ENCODE results near the gene SPEN.
"Not testable (repeated sequence)": the region's sequence is repeated elsewhere in the genome, so short reads cannot be mapped to it uniquely, and the experiment has no call there.

The SPEN gene

GRCh38 chr1:15963968-15964648, 116.6 kb downstream of the SPEN start:
- DNase-seq, result no peak

DNA sequence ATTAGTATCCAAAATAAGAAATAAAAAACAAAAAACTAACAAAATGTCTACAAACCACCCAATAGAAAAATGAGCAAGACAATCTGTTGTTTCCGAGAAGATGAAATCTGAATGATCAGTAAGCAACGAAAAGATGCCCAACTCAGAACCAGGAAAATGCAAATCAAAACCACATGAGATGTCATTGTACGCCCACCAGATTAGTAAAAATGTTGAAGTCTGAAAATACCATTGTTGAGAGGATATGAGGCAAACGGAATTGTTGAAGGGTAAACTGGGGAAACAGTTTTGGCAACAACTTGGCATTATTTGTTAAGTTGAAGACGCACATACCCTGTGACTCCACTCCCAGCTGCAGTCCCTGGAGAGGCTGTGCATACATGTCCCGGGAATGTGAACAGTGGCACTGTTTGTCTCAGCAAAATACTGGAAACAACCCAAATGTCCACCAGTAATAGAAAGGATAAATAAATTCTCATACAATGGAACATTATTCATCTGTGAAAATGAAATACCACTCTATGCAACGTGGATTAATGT, 117.8 kb downstream of the SPEN start:
- DNase-seq, result no peak

DNA sequence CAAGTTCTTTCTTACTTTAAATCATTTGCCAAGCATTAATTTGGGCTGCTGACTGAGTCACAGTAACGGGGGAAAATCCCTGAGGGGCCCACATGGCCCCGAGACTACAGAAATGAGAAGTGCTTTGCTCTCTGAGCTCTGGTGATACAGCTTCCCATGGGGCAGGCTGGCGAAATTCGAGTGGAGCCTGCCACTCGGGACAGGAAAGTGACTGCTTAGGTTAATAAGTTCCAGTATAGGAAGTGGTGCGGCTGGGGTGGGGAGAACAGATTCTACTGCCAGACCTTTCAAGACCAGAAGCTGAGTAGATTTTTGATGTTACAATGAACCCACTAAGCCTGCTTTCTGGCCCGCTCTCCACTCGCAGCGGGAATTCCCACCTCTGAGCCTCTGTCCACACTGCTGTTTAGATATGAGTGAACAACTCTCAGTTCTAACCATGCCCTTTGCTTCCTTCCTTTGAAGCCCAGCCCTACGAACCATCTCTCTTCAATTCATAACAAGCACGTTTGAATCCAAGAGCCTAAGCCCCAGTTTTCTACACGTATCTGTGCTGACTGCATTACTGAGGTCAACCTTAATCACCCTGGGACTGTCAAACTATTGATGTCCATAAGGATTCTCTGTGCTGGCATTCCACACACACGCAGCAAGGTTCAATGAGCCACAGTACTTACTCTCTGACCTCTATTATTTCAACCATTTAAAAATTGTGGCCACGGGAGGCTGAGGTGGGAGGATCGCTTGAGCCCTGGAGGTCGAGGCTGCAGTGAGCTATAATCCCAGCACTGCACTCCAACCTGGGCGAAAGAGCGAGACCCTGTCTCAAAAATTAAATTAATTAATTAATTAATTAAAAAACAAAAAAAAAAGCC, 118.8 kb downstream of the SPEN start:
- DNase-seq, result peak; percentile 87

DNA sequence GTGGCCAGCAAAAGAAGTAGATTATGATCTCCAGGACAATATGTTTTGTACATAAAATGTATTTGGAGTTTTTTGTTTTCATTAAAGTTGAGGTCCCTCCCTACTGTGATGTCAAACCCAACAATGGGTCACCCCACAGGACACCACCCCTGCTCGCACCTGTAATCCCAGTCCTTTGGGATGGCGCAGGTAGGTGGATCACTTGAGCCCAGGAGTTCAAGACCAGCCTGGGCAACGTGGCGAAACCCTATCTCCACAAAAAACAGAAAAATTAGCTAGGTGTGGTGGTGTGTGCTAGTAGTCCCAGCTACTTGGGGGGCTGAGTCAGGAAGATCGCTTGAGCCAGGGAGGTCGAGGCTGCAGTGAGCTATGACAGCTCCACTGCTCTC, 119.4 kb downstream of the SPEN start:
- DNase-seq, result no peak

- no peak for DNase-seq
Observed at GRCh38 chr1:15968172-15968571, 120.7 kb downstream of the SPEN start.

GRCh38 chr1:15969321-15969880, 121.9 kb downstream of the SPEN start:
- no peak for DNase-seq

DNA sequence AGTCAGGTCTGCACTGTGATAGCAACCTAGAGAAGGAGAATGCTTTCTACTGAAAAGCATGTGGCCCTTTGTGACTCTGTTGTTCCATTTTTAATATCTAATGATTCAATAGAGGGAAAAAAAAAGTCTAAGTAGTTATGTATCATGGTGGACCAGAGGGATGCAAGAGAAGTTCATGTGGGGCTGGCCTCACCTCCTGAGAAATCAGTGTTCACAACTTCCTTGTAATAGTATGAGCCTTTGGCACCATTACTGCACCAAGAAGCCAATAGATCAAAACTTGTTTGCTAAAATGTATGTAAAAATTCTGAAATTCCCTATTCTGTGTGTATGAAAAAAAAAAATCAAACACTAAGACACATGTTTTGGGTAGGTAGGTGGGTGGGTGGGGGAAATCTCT, 123.4 kb downstream of the SPEN start:
- DNase-seq, result no peak

- DNase-seq, result no peak
Observed at GRCh38 chr1:15972409-15972808, 124.9 kb downstream of the SPEN start.

DNA sequence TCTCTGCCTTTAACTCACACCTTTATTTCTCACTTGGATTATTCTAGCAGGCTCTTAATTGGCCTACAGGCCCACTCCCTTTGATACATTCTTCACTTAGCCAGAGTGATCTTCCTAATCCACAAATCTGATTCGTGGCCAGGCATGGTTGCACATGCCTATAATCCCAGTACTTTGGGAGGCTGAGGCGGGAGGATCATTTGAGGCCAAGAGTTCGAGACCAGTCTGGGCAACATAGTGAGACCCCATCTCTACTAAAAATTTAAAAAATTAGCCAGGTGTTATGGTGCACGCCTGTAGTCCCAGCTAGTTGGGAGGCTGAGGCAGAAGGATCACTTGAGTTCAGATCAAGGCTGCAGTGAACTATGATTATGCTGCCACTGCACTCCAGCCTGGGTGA, 126.3 kb downstream of the SPEN start:
- DNase-seq, result no peak

GRCh38 chr1:15974855-15975254, 127.3 kb downstream of the SPEN start:
- DNase-seq, result peak; percentile 56

- peak; percentile 90 for DNase-seq
Observed at GRCh38 chr1:15975358-15975804, 127.9 kb downstream of the SPEN start.

DNA sequence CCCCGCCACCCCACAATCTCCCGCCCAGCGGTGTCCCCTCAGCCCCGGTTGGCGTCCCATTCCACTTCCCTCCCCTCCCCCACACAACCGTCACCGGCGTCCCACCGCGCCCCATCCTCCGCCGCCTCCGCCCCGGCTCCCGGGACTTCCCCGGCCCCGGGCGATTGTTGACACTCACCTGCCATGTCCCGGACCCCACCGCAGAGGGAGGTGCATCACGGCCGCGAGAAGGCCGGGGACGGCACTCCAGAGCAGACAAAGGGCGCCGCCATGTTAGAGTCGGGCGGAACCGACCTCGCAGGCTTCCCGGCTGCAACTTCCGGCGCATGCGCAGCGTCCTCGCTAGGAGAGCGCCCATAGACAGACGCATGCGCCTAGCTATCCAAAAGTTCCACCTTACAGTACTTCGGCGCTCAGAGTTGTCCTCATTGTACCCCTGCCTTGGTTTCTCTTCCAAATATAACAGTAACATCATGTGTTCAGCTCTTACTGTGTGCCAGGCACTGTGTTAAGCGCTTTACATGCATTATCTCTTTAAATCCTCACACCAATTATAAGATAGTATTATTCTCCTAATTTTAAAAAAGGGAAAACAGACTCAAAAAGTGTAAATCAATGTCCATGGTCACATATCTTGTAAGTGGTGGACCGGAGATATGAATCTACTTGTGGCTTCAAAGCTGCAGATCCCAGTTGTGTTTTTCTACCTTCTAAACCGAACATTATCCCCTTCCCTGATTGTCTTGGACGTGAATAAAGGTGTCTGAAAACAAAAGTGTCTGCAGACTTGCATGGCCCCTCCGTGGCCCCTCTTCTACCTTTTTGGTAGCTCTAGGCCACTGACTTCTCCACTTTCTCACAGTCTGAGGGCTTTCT, 128.5 kb downstream of the SPEN start, which contains the start of gene ZBTB17:
TSS of gene ZBTB17 (minus strand) at position 297 of the 876 bp plus-strand sequence. CDS start 27,606 bp downstream, outside the sequence.
- peak; percentile 98 for DNase-seq

DNA sequence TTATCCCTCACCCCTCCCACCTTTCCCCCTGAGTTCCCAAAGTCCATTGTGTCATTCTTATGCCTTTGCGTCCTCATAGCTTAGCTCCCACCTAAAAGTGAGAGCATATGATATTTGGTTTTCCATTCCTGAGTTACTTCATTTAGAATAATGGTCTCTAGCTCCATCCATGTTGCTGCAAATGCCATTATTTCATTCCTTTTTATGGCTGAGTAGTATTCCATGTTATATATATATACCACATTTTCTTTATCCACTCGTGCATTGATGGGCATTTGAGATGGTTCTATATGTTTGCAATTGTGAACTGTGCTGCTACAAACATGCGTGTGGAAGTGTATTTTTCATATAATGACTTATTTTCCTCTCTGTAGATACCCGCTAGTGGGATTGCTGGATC, 130.4 kb downstream of the SPEN start:
- DNase-seq, result not testable (repeated sequence)

GRCh38 chr1:15981679-15982078, 134.2 kb downstream of the SPEN start:
- no peak for DNase-seq

DNA sequence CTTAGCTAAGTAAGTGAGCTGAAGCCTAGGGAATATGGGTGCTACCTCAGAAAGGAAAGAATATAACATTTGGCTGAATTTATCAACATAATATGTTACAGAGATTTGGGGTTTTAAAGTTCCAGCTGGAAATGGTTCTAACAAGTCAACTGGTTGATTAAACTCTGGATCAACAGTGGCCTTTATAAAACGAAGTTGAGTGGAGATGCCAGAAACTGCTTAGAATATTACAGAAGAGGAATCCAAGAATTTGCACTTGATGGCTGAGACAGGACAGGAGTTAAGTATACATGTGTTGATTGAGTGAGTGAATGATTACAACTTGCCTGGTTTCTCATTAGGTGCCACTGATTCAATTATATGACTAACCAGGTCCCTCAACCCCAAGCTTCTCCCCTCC, 135.8 kb downstream of the SPEN start:
- no peak for DNase-seq

DNA sequence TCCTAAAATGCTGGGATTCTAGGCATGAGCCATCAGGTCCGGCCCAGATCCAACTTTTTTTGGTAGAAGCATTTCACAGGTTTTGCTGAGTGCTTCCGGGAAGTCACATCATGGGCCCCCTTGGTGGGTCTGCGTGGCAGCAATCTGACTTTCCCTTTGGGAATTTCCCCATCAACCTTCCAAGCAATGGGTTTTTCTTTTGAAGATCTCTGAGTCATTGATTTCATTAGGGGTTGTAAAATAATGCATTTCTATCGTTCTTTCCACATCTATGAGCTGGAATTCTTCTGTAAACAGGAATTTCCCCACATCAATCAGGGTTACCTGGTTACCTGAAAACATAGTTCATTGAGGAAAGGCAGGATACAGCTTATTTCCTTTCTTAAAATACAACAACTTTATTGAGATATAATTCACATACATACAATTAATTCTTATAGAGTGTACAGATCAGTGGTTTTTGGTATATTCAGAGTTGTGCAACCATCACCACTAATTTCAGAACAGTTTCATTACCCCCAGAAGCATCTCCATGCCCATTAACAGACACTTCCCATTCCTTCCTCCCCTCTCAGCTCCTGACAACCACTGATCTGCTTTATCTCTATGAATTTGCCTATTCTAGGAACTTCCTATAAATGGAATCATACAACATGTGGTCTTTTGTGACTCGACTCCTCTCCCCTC, 138.2 kb downstream of the SPEN start:
- DNase-seq, result no peak

- DNase-seq, result no peak
Observed at GRCh38 chr1:15988856-15989736, 141.6 kb downstream of the SPEN start.

- DNase-seq, result no peak
Observed at GRCh38 chr1:15989776-15990175, 142.3 kb downstream of the SPEN start.
